Measurements from ENCODE around the gene MRPL41.

- TF ChIP-seq YY1 (IDR thresholded peaks at IDR 0.05; ENCODE audit: insufficient read depth, insufficient read length) (no peak), ZNF274 (IDR thresholded peaks at IDR 0.05; ENCODE audit: low read depth, low read length) (no peak)
Observed at GRCh38 chr9:137540536-137540935, 11.1 kb upstream of the MRPL41 start.
